Testis (tissue), 2 donors: ENCODE measurements around the gene NPHP4.

Experiments used
- POLR2A ChIP-seq: fragments of 450-650 bp; IDR thresholded peaks from one replicate; pipeline ENCODE4 v1.6.1; 2017; ENCODE audit warnings: antibody characterized with exemption, mild to moderate bottlenecking, moderate library complexity
- TF ChIP-seq, protein P1 (sequence below), 3 experiments: fragments of 450-650 bp in 2 of 3; fragments of 200-600 bp in 1 of 3; sonication (generic) in 1 of 3; IDR thresholded peaks; one replicate each; pipeline ENCODE4 v1.5.1; 2016 to 2019; ENCODE audit warnings: antibody characterized with exemption in 3 of 3, mild to moderate bottlenecking in 2 of 3, moderate library complexity in 1 of 3

GRCh38 chr1:5875345-5875910 lies 116.8 kb downstream of the NPHP4 start:
- TF ChIP-seq, protein P1, sequence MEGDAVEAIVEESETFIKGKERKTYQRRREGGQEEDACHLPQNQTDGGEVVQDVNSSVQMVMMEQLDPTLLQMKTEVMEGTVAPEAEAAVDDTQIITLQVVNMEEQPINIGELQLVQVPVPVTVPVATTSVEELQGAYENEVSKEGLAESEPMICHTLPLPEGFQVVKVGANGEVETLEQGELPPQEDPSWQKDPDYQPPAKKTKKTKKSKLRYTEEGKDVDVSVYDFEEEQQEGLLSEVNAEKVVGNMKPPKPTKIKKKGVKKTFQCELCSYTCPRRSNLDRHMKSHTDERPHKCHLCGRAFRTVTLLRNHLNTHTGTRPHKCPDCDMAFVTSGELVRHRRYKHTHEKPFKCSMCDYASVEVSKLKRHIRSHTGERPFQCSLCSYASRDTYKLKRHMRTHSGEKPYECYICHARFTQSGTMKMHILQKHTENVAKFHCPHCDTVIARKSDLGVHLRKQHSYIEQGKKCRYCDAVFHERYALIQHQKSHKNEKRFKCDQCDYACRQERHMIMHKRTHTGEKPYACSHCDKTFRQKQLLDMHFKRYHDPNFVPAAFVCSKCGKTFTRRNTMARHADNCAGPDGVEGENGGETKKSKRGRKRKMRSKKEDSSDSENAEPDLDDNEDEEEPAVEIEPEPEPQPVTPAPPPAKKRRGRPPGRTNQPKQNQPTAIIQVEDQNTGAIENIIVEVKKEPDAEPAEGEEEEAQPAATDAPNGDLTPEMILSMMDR (IDR thresholded peaks at IDR 0.05), result no peak
- TF ChIP-seq POLR2A, result no peak
